Activated T-cell treated with anti-CD3 and anti-CD28 coated beads for 24 hours (primary cell): ENCODE measurements around the gene SFXN5.
"Not testable (repeated sequence)": the region's sequence is repeated elsewhere in the genome, so short reads cannot be mapped to it uniquely, and the experiment has no call there.

Experiments used
- DNase-seq: peaks from one replicate; pipeline ENCODE4 v3.0.0-alpha.2; 2020; ENCODE audit warnings: low read depth

Gene SFXN5

DNA sequence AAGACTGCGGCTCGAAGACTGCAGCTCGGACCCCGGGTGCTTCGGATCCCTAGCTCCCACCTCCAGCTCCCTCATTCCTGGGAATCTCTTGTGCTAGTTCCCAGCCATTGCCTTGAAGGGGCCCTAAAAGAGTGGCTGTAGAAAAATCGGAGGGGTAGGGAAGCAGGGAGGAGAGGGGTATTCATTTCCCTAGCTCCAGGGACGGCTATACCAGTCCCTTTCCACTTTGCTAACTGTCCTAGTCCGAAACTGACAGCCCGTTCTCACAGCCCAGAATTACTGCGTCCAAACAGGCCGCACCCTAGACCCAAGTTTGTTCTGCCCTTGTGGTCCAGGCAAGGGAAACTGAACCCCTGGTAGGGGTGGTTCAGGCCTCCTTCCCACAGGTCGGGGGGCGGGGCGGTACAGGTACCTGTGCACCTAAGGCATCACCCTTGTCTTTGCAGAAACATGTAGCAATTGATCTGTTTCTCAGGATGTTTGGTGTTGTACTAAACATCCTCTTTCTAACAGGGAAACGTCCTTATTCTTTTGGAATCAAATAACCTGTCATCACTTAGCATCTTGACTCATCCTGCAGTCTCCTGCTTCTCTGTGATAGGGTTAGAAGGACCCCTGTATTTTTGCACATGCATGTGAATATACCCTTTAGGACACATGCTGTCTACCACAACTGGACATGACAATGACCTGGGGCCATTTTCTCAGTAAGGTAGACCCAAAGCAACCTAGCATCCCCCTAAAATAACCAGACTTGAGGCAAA, 150.2 kb downstream of the SFXN5 start:
- no peak for DNase-seq

DNA sequence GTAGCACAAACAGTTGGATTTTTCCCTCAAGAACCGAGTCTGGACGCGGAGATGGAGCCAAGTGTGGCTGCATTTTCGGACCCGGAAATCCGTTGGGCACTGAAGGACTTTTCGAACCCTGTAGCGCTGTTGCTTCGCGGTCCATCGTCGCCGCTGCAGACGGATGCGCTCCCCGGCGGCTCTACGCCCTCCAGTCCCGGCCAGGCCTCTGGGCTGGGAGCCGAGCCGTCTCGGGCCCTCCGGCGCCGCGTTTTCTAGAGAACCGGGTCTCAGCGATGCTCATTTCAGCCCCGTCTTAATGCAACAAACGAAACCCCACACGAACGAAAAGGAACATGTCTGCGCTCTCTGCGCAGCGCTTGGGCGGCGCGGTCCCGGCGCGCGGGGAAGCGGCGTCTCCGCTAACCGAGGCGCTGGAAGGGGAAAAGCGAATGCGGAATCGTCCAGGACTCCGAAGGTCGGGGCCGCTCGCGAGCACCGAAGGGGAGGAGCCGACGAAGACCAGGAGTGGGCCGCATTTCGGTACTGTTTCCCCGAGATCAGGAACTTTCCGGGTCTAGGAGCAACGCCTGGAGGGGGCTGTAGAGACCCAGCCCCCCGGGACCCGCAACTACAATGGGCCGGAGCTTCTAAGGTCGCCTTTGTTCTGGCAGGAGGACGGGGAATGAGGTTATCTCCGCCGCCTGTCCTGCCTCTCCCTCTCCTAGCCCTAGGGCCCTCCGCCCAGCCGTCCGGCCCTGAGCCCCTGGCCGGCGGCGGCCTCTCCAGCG, 151.0 kb downstream of the SFXN5 start:
- DNase-seq = no peak

DNA sequence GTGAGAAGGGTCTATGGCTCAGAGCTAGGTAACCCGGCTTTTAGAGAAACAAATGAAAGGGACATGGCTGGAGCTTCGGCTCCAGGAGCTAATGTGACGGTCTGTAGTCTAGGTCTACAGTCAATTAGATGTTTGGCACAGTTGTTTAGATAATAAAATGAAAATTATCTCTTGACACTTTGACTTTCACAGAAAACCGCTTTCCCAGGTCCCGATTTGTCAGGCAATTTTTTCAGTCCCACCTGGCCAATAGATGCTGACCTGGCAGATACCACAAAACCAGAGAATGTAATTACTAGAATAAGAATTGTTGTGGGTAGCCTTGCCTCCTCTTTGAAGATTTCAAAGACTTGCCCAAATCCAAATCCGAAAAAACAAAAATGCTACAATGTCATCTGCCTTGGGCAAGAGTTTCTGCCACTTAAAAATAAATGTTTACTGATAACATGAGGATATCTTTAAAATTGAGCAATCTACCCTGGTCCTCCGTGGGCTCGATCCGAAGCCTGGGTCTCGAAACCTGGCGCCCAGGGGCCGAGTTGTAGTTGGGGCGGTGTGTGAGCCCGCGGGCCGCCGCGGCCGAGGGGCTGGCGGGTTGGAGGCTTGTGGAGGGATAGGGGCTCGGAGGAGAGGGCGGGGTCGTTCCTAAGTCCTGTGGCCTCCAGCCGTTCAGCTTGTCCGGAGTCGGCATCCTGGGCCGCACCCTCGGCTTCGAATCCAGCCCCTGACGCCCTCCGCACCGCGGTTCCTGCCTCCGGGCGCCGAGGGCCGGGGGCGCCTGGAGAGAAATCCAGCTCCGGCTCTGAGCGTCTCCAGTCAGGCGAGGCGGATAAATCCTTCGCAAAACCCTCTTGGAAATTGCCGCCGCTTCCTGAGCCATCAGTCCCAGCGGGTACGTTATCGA, 151.8 kb downstream of the SFXN5 start:
- no peak for DNase-seq

DNA sequence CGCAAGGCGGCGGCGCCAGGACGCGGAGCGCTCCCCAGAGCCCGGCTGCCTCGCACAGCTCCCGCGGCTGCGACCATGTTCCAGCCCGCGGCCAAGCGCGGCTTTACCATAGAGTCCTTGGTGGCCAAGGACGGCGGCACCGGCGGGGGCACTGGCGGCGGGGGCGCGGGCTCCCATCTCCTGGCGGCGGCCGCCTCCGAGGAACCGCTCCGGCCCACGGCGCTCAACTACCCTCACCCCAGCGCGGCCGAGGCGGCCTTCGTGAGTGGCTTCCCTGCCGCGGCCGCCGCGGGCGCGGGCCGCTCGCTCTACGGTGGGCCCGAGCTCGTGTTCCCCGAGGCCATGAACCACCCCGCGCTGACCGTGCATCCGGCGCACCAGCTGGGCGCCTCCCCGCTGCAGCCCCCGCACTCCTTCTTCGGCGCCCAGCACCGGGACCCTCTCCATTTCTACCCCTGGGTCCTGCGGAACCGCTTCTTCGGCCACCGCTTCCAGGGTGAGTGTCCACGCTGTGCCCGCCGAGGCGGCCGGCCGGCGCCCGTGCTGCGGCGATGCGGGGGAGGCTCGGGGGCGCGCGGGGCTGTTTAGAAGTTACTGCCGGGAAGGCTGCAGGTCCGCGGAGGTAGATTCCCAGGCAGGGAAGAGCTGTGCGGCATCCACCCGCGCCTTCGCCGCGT, 153.5 kb downstream of the SFXN5 start:
- no peak for DNase-seq

DNA sequence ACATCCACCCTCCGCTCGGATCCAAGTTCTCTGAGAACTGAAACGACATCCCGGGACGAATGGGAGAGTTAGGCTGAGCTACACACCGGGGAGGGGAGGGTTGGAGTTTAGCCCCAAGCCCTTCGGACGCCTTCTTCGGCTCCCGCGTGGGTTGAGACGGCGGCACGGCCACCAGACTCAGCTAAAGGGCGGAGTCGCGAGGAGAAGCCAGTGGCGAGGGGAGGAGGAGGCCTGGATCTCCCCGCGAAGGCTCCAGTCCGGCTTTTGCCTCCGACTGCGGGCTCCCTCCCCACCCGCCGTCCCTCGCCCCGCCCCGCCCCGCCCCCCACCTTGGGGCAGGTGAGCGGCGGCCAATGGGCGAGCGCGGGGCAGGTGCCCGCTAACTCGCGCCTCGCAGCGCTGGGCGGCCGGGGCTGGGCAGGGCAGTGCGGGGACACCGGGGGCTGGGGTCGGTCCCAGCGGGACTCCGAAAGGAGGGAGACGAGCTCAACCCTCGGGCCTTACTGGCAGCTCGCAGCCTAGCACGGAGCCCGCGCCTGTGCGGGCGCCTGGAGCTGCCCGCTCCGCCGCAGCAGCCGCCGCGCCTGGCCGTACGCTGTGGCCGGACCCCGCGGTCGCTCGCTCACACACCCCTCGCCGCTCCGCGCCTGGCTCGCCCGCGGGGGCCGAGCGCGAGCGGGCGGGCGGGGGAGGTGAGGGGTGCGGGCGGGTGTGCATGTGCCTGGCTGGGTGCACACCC, 154.2 kb downstream of the SFXN5 start, which contains the start of gene EMX1:
Gene EMX1, plus strand, starts transcription at position 382 of the 739 bp plus-strand sequence. Its CDS starts 334 bp downstream, at position 716.
- DNase-seq = no peak

DNA sequence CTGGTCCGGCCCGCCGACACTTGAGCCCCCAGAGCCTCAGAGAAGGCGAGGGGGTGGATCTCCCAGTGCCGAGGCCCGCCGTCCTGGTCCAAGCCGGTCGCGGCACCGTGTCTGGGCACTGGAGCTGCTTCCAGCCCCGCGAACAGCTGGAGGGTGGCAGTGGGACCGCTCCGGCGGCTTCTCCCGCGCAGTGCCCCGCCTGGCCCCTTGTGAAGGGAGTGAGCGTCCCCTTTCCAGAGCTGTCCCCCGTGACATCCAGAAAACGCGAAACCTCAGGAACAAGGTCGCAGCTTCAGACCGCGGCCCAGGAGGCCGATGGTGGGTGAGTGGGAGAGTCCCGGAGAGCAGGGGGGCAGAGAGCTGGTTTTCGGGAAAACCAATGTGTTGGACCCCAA, 154.8 kb downstream of the SFXN5 start:
- DNase-seq = no peak

DNA sequence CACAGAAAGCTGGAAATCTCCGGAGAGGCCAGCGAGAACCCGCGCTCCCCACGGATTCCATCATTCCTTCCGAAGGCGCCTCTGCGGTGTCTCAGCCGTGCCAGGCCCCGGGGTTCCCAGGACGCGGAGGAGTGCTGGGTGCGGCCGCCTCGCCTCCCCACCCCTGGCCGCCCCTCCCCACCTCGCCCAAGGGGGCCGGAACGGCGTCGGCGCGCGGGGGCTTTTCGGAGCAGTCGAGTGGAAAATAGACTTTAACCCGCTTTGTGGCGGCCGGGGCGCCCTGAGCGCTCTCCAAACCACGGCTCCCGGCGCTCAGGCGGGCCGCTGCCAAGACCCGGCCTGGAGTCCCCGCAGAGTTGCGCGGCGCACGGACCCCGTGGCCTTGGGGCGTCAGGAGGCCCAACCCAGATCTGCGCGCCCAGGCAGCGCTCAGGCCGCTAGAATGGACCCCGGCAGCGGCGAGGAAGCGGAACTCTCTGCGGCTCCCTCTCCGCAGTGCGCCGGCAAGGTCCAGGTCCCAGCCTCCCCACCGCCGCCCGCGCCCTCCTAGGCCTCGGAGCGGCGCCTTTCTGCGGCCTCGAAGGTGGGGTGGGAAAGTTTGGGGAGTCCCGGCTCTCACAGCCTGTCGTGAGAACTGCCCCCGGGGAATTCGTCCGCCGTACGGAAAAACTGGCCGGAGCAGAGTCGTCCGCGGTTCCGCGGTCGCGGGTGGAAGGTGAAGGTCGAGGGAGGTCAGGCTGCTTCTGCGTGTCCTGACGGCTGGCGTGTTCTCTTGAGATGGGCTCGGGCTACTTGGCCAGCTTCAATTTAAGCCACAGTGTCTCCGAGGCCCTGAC, 155.4 kb downstream of the SFXN5 start:
- no peak for DNase-seq

DNA sequence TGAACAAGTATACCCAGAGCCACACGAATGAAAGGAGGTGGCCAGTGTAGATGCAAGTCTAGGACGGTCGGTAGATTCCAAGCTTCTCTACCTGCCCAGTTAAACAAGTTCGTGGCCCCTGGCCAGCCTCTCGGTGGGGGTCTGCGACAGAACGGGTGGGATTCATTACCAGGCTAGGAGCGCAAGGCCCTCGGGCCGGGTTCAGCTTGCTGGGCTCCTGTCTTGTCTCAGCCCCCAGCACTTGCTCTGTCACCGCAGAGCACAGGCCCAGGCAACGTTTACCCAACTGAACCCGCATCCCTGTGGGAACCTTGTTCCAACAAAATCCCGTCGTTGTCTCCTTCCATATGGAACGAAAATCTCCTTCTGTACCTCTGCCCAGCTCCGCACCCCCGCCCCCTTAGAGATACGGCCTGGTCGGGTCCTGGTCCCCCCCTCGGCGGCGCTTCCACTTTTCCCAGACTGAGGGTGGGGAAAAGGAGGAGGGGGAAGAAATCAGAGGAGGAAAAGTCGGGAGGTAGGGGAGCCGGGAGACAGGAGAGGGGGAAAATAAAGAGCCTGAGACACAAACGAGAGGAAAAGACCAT, 156.1 kb downstream of the SFXN5 start:
- no peak for DNase-seq

DNA sequence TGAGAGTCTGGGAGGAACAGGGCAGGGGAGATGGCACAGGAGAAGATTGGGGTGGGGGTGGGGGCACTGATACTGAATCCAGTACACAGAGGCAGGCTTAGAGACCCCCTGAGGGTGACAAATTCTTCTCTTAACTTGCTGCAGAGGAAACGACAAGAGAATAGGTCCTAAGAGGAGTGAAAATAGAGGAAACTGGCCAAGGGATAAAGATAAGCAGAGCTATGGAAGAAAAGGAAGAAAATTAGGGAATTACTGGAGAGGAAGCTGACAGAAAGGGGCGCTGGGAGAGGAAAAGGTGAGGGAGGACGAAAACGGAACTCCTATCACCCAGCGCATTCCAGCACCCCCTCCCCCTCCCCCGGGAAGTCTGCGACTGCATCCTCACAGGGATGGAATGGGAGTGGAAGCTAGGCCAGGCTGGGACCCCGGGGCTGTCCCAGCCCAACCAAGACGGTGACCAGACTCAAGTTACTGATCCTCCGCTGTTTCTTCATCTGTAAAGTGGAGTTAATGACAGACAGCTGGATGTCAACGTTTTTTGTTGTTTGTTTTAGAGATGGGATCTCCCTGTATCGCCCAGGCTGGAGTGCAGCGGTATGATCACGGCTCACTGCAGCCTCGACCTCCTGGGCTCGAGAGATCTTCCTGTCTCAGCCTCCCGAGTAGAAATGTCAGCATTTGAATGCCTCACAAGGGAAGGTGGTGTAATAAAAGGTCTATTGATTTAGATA, 156.8 kb downstream of the SFXN5 start:
- DNase-seq = no peak

DNA sequence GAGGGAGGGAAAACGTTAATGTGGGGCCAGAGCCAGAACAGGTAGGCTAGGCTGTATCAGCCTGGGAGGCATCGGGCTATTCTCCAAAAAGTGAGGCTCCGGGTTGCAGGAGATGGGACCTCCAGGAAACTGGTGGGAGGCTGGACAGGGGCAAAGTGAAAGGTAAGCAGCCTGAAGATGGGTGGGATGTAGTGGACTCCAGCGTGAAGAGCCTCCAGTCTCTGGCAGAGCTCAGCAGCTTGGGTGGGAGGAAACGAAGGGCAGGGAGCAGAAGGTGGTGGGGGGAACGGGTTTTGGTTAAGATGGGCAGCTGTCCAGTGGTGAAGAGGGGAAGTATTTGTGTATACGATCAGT, 157.3 kb downstream of the SFXN5 start:
- no peak for DNase-seq

DNA sequence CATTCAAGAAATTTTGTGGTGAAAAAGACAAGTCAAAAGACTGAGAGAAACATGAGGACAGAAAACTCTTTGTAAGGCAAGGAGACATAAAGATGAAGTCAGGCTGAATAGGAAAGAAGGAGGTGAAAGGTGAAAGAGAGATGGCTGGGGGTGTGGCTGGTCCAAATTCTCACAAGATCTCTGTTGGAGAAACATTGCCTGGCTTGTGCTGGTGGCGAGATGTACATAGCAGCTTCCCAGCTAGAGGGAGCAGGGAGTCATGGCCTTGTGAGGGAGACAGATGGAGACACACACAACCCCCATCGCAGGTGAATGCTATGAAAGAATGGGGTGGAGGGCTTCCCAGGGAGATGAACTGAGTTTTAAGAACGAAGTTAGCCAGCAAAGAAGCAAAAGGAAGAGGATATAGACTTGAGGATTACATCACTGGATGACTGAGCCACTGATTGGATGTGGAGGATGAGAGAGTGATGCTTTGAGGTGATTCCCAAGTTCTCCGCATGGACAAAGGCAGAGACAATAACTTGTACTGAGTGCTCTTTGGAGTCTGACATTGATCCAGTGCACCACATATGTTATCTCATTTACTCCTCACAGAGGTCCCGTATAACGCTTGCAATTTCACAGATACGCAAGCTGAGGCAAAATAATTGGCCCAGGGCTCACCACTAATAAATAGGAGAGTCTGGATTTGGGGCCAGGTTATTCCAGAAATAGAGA, 157.9 kb downstream of the SFXN5 start:
- DNase-seq = no peak

DNA sequence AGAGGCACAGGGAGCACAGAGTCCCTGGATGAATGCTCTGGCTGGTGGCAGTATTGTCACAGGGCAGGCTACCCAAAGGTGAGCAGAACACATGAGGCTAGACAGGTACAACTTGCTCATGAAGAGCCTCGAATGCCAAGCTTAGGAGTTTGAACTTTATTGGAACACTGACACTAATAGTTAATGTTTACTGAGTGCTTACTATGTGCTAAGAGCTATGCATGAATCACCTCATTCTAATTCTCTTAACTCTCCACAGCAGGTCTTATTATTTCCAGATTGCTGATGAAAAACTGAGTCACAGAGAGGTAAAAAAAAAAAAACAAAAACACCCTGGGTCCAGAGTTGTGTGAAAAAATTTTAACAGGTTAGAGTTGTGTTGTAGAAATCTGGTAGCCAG, 160.3 kb downstream of the SFXN5 start:
- DNase-seq = no peak

DNA sequence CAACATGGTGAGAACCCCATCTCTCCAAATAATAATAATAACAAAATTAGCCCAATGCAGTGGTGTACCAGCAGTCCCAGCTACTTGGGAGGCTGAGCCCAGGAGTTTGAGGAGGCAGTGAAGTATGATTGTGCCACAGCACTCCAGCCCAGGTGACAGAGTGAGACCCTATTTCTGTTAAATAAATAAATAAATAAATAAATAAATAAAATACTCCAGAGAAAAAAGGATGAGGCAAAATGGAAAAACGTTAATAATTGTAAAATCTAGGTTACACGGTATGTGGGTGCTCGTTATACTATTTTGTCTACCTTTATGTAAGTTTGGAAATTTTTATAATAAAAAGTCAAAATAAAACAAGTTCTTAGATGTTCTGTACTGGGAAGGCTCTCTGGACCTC, 162.8 kb downstream of the SFXN5 start:
- no peak for DNase-seq

DNA sequence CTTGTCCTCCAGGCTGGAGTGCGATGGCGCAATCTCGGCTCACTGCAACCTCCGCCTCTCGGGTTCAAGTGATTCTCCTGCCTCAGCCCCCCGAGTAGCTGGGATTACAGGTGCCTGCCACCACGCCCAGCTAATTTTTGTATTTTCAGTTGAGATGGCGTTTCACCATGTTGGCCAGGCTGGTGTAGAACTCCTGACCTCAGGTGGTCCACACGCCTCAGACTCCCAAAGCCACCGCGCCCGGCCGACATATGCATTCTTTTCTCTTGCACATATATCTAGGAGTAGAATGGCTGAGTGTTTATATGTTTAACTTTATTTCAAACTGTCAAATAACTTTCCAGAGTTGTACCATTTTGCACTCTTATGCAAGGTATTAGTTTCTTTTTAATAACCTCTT, 164.1 kb downstream of the SFXN5 start:
- not testable (repeated sequence) for DNase-seq

DNA sequence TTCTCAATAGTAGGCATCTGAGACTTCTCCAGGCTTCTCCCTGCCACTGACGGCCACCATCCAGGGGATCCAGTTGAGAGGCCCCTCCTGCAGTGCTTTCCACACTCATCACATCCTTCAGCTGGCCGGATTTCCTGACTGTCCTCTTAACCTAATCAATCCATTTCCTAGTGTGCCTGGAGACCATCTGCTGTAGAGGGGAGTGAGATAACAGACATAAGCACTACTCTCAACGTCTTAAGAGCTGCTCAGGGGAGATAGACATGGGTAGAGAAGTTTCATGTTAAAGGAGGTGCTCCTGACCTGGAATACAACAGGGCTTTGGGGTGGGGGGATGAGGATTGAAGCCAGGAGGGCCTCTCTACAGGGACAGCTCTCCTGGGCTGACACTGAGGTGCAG, 170.1 kb downstream of the SFXN5 start:
- DNase-seq = no peak

DNA sequence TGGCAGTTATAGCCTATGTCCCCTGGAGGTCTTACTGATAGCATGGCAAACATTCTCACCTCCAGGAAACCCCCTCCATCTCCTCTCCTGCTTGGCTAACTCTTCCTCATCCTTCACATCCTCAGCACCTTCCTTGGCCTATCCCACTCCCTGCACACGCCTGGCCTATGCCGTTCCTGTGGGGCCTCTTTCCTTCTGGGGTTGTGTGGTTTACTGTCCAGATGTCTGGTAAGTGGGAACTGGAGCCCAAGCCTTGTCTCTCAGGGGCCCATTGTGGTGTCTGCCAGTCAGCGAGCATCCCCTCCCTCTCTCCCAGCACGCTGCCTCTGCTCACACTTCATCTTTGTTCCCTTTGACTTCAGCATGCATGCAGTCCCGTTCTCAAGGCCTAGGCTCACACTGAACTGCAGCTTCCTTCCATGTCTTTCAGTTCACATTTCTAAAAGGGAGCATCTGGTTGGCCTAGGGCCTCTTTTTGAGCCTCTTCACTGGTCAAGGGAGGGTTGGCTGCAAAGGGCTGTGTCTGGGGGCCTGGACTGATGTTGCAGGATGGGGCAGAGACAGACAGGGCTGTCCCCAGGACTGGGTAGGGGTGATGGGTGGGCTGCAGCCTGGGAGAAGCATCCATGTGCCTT, 171.2 kb downstream of the SFXN5 start:
- no peak for DNase-seq

DNA sequence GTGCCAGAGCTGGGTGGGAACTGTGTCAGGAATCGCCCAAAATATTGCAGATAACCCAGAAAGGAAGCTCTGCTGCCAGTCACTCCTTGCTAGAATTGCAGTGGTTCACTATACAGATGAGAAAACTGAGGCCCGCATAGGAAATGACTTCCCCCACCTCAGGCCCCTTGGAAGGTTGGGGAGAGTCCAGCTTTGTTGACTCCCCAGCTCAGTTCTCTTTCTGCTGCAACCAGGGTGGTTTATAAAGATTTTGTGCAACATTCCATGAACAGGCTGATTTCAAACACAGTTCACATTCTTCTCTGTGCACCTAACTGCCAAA, 173.0 kb downstream of the SFXN5 start:
- no peak for DNase-seq
